Stomach (tissue), 9 donors: ENCODE measurements around the gene HSH2D. TPM values are rescaled to one million over a fixed set of nuclear protein-coding genes. Genes with fewer than 3 reads are reported as not detected.

ENCODE experiments used
- DNase-seq, 2 donors: peaks; one replicate each; pipeline versions ENCODE4 v3.0.0 to v3.0.0-alpha.2; 2013 to 2019
- H3K27ac ChIP-seq, 5 donors: fragments of 200-600 bp in 4 of 5; sonication (generic) in 4 of 5; one replicate each; pipeline ENCODE4 v1.5.1; 2013 to 2019; ENCODE audit warnings: mild to moderate bottlenecking in 1 of 5, moderate library complexity in 1 of 5
- H3K27me3 ChIP-seq, 3 donors: fragments of 200-600 bp; sonication (generic); one replicate each; pipeline ENCODE4 v1.5.1; 2017 to 2019; ENCODE audit warnings: mixed run types in 1 of 3
- H3K36me3 ChIP-seq, 4 donors: fragments of 200-600 bp; sonication (generic); 1 replicate in 3 of 4; 2 replicates in 1 of 4; pipeline ENCODE4 v1.5.1; 2016 to 2019
- H3K4me1 ChIP-seq, 4 donors: fragments of 200-600 bp; sonication (generic); one replicate each; pipeline ENCODE4 v1.5.1; 2016 to 2019
- H3K4me3 ChIP-seq, 4 donors: fragments of 200-600 bp; sonication (generic) in 3 of 4; one replicate each; pipeline ENCODE4 v1.5.1; 2016 to 2019; ENCODE audit warnings: mild to moderate bottlenecking in 1 of 4
- H3K9me3 ChIP-seq, 4 donors: fragments of 200-600 bp; sonication (generic); one replicate each; pipeline ENCODE4 v1.5.1; 2016 to 2019
- EP300 ChIP-seq: sonication (generic); formaldehyde crosslinking; IDR thresholded peaks from one replicate; pipeline ENCODE4 v1.6.1; 2017; ENCODE audit warnings: antibody characterized with exemption
- POLR2A ChIP-seq, 4 donors: fragments of 450-650 bp; IDR thresholded peaks; one replicate each; pipeline ENCODE4 v1.6.1; 2016; ENCODE audit warnings: antibody characterized with exemption in 4 of 4, control low read depth in 2 of 4, mild to moderate bottlenecking in 1 of 4, moderate library complexity in 1 of 4
- POLR2AphosphoS5 ChIP-seq, 3 donors: sonication (generic); formaldehyde crosslinking; IDR thresholded peaks; one replicate each; pipeline ENCODE4 v1.6.1; 2016; ENCODE audit warnings: antibody characterized with exemption in 3 of 3
- WGBS, 5 donors: extraction: QIAGEN DNeasy Blood & Tissue Kit in 3 of 5; methylation state at CpG; one replicate each; pipeline versions ENCODE4 v1.1.5 to v1.1.7; 2013 to 2018; 5-methylcytosine and 5-hydroxymethylcytosine counted together
- intact Hi-C: fragments of 100-400 bp; cut with DNase I; formaldehyde crosslinking; loops from one replicate; pipeline ENCODE4 v1.15.1; 2023; ENCODE audit warnings: low total_unique reads
- polyA plus RNA-seq, 3 donors: library from polyadenylated mRNA; stranded (reverse); fragments of 200-250 nt; gene quantifications; one replicate each; pipeline ENCODE4 v1.2.3, GENCODE V29; 2013
- total RNA-seq, 5 donors: library from RNA; depleted of rRNA; stranded (reverse); fragments of >200 nt; gene quantifications; one replicate each; pipeline versions ENCODE4 v1.1.0 to v1.2.3, GENCODE V29; 2014 to 2016
- TF ChIP-seq, protein P1 (sequence below), 7 experiments: fragments of 450-650 bp in 4 of 7; fragments of 200-600 bp in 3 of 7; sonication (generic) in 3 of 7; IDR thresholded peaks; one replicate each; pipeline ENCODE4 v1.5.1; 2016 to 2019; ENCODE audit warnings: antibody characterized with exemption in 7 of 7, control low read depth in 2 of 7, mild to moderate bottlenecking in 1 of 7
- donor health status: healthy with polysubstance abuse.
- donor health status: Bipolar disorder and iron deficiency.
- donor health status: healthy.

HSH2D gene
- total and polyA plus RNA-seq, 8 donors = 6.2 to 24.5 (median 9.4) TPM

GRCh38 chr19:16153582-16154336, 10.3 kb downstream of the HSH2D start:
- DNase-seq = no peak
- Histone ChIP-seq H3K4me1 (peaks cover 0 to 14% (median 5%) of the 10 kb centered on the region in 4 donors), H3K27ac (no peak overlapping the region), H3K27me3 (no peaks in the 10 kb centered on the region), H3K36me3 (peaks cover 0 to 79% (median 62%) of the 10 kb centered on the region in 4 donors), H3K9me3 (no peaks in the 10 kb centered on the region), H3K4me3 (no peak overlapping the region)
- 74 to 87% (median 83%) methylated on average over 8 to 11 of the region's 11 CpGs for WGBS, 5 donors
- TF ChIP-seq, protein P1, sequence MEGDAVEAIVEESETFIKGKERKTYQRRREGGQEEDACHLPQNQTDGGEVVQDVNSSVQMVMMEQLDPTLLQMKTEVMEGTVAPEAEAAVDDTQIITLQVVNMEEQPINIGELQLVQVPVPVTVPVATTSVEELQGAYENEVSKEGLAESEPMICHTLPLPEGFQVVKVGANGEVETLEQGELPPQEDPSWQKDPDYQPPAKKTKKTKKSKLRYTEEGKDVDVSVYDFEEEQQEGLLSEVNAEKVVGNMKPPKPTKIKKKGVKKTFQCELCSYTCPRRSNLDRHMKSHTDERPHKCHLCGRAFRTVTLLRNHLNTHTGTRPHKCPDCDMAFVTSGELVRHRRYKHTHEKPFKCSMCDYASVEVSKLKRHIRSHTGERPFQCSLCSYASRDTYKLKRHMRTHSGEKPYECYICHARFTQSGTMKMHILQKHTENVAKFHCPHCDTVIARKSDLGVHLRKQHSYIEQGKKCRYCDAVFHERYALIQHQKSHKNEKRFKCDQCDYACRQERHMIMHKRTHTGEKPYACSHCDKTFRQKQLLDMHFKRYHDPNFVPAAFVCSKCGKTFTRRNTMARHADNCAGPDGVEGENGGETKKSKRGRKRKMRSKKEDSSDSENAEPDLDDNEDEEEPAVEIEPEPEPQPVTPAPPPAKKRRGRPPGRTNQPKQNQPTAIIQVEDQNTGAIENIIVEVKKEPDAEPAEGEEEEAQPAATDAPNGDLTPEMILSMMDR (IDR thresholded peaks at IDR 0.05) = no peak
- no peak for TF ChIP-seq POLR2AphosphoS5 (IDR thresholded peaks at IDR 0.05)
- no peak for TF ChIP-seq POLR2A (IDR thresholded peaks at IDR 0.05)
- no peak for TF ChIP-seq EP300
- intact Hi-C loops = no loop called here

DNA sequence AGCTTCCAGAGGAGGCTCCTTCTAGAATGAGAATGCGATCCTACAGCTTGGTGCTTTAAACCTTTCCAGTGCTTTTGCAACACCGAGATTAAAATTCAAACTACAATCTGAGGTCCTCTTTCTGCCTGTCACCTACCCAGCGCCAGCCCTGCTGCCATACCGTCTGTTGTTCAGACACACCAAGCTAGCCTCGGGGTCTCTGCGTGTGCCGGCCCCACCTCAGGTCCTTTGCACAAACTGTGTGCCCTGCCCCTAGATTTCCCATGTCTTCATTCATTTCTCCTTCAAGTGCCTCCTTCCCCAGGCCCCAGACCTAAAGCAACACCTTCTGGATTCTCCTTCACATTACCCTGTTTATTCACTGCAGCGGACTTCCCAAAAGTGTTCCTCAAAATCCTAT, 11.1 kb downstream of the HSH2D start:
- no peak for DNase-seq
- no peak overlapping the region for H3K27ac ChIP-seq
- WGBS, 5 donors = 90 to 96% (median 94%) methylated on average over 8 of the region's 8 CpGs
- intact Hi-C loops = no loop called here
- H3K27me3 ChIP-seq = no peaks in the 10 kb centered on the region
- TF ChIP-seq EP300 = no peak
- TF ChIP-seq POLR2AphosphoS5 (IDR thresholded peaks at IDR 0.05) = no peak
- TF ChIP-seq, protein P1 (IDR thresholded peaks at IDR 0.05) = no peak
- no peak for TF ChIP-seq POLR2A (IDR thresholded peaks at IDR 0.05)
- peaks cover 0 to 71% (median 56%) of the 10 kb centered on the region in 4 donors for H3K36me3 ChIP-seq
- H3K9me3 ChIP-seq = no peaks in the 10 kb centered on the region
- no peak overlapping the region for H3K4me3 ChIP-seq
- H3K4me1 ChIP-seq = peaks cover 0 to 7% (median under 1%) of the 10 kb centered on the region in 4 donors

DNA sequence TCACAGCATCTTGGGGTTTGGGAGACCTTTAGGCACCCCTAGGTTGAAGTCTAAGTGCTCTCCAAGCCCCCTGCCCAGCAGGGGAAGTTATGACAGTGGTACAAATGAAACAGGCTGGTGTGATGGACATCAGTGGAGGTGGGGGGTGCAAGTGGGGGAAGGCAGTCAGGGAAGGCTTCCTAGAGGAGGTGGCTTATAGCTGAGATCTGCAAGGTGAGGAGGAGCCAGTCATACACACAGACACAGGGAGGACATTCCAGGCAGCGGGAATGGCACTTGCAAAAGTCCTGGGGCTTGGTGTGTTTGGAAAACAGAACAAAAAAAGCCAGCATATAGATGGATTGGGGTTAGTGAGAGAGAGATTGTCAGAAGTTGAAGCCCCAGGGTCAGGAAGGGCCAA, 11.6 kb downstream of the HSH2D start:
- TF ChIP-seq POLR2AphosphoS5 (IDR thresholded peaks at IDR 0.05) = no peak
- no peak for TF ChIP-seq POLR2A (IDR thresholded peaks at IDR 0.05)
- TF ChIP-seq, protein P1 (IDR thresholded peaks at IDR 0.05) = no peak
- TF ChIP-seq EP300 = no peak
- whole genome bisulfite sequencing, 5 donors = 81 to 100% (median 98%) methylated on average over 1 of the region's 1 CpG
- Histone ChIP-seq H3K36me3 (peaks cover 0 to 65% (median 54%) of the 10 kb centered on the region in 4 donors), H3K27me3 (no peaks in the 10 kb centered on the region), H3K4me1 (peaks cover 0 to 5% (median 0%) of the 10 kb centered on the region in 4 donors), H3K9me3 (no peaks in the 10 kb centered on the region), H3K4me3 (no peak overlapping the region), H3K27ac (no peak overlapping the region)
- DNase-seq = no peak
- intact Hi-C loops = no loop called here

GRCh38 chr19:16156904-16157303, 13.4 kb downstream of the HSH2D start:
- Histone ChIP-seq H3K4me3 (no peak overlapping the region), H3K4me1 (no peaks in the 10 kb centered on the region), H3K27ac (no peak overlapping the region), H3K36me3 (peaks cover 0 to 56% (median 52%) of the 10 kb centered on the region in 4 donors), H3K9me3 (no peaks in the 10 kb centered on the region), H3K27me3 (no peaks in the 10 kb centered on the region)
- no peak for TF ChIP-seq POLR2A (IDR thresholded peaks at IDR 0.05)
- TF ChIP-seq, protein P1 (IDR thresholded peaks at IDR 0.05) = no peak
- no peak for TF ChIP-seq EP300
- no peak for TF ChIP-seq POLR2AphosphoS5 (IDR thresholded peaks at IDR 0.05)
- DNase-seq = no peak
- intact Hi-C loops = no loop called here
- WGBS, 5 donors = 68 to 83% (median 80%) methylated on average over 6 of the region's 6 CpGs
